ENCODE measurements around the gene AP2A1. TPM values are rescaled to one million over a fixed set of nuclear protein-coding genes. Genes with fewer than 3 reads are reported as not detected.
A peak's percentile ranks its signal among the peaks of the same experiment; 100 is the strongest.

AP2A1 gene
- total RNA-seq, 1 donor from 2014 or later = 168 TPM

GRCh38 chr19:49799798-49800376, 33.1 kb downstream of the AP2A1 start:
- Histone ChIP-seq H3K9ac (ENCODE audit: low read length) (no peak overlapping the region), H3K9me3 (ENCODE audit: insufficient read depth, low read depth, low read length) (no peaks in the 10 kb centered on the region), H4K20me1 (ENCODE audit: insufficient read depth, low read length) (peaks cover 8% of the 10 kb centered on the region), H2AFZ (ENCODE audit: low read depth, low read length) (no peak overlapping the region), H3K27ac (ENCODE audit: low read depth, low read length) (no peak overlapping the region), H3K4me1 (ENCODE audit: insufficient read depth, low read length) (no peaks in the 10 kb centered on the region), H3K4me2 (ENCODE audit: low read length) (no peak overlapping the region), H3K79me2 (ENCODE audit: insufficient read depth, low read length) (no peaks in the 10 kb centered on the region), H3K36me3 (ENCODE audit: insufficient read depth, low read length) (peaks cover 28% of the 10 kb centered on the region), H3K27me3 (ENCODE audit: insufficient read depth, low read length) (no peaks in the 10 kb centered on the region), H3K4me3 (ENCODE audit: insufficient read depth, low read depth, low read length) (no peak overlapping the region)
- Mint-ChIP-seq H3K27me3 (ENCODE audit: low read depth, unreplicated experiment) (no peaks in the 10 kb centered on the region), H3K9me3 (ENCODE audit: unreplicated experiment) (no peaks in the 10 kb centered on the region), H3K36me3 (ENCODE audit: low read depth, unreplicated experiment) (peaks cover 36% of the 10 kb centered on the region), H3K4me1 (ENCODE audit: low read depth, unreplicated experiment) (peaks cover 2% of the 10 kb centered on the region), H3K27ac (ENCODE audit: unreplicated experiment) (no peak overlapping the region), H3K4me3 (ENCODE audit: unreplicated experiment) (no peak overlapping the region)
- FAIRE-seq = no peak
- TF ChIP-seq EZH2 (IDR thresholded peaks at IDR 0.05; ENCODE audit: insufficient read depth, low read length) = no peak
- DNase-seq (ENCODE audit: low read depth) = no peak

DNA sequence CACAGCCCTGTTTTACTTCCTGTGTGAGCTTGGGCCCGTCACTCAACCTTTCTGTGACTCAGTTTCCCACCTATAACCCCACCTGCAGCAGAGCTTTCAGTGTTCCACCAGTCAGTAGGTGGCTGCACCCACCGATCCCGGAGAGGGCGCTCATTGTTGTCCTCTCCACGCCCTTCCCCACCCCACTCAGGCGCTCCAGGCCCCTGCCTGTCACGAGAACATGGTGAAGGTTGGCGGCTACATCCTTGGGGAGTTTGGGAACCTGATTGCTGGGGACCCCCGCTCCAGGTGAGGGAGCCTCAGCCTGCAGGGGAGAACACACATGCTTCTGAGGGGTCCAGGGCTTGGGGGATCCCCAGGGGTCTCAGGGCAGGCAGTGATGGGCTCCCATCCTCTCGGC, 34.0 kb downstream of the AP2A1 start:
- no peak overlapping the region for H3K9ac ChIP-seq (ENCODE audit: low read length)
- H3K4me2 ChIP-seq (ENCODE audit: low read length) = no peak overlapping the region
- no peak overlapping the region for H3K27ac ChIP-seq (ENCODE audit: low read depth, low read length)
- H3K4me1 ChIP-seq (ENCODE audit: insufficient read depth, low read length) = no peaks in the 10 kb centered on the region
- H3K36me3 ChIP-seq (ENCODE audit: insufficient read depth, low read length) = peaks cover 28% of the 10 kb centered on the region
- FAIRE-seq (no peak), DNase-seq (ENCODE audit: low read depth) (no peak)
- no peaks in the 10 kb centered on the region for H3K9me3 ChIP-seq (ENCODE audit: insufficient read depth, low read depth, low read length)
- no peak overlapping the region for H2AFZ ChIP-seq (ENCODE audit: low read depth, low read length)
- H3K79me2 ChIP-seq (ENCODE audit: insufficient read depth, low read length) = no peaks in the 10 kb centered on the region
- no peak overlapping the region for H3K4me3 ChIP-seq (ENCODE audit: insufficient read depth, low read depth, low read length)
- H3K9me3 Mint-ChIP-seq (ENCODE audit: unreplicated experiment) = no peaks in the 10 kb centered on the region
- peaks cover 2% of the 10 kb centered on the region for H3K4me1 Mint-ChIP-seq (ENCODE audit: low read depth, unreplicated experiment)
- no peaks in the 10 kb centered on the region for H3K27me3 Mint-ChIP-seq (ENCODE audit: low read depth, unreplicated experiment)
- H3K27me3 ChIP-seq (ENCODE audit: insufficient read depth, low read length) = no peaks in the 10 kb centered on the region
- no peak overlapping the region for H3K27ac Mint-ChIP-seq (ENCODE audit: unreplicated experiment)
- TF ChIP-seq, protein P1, sequence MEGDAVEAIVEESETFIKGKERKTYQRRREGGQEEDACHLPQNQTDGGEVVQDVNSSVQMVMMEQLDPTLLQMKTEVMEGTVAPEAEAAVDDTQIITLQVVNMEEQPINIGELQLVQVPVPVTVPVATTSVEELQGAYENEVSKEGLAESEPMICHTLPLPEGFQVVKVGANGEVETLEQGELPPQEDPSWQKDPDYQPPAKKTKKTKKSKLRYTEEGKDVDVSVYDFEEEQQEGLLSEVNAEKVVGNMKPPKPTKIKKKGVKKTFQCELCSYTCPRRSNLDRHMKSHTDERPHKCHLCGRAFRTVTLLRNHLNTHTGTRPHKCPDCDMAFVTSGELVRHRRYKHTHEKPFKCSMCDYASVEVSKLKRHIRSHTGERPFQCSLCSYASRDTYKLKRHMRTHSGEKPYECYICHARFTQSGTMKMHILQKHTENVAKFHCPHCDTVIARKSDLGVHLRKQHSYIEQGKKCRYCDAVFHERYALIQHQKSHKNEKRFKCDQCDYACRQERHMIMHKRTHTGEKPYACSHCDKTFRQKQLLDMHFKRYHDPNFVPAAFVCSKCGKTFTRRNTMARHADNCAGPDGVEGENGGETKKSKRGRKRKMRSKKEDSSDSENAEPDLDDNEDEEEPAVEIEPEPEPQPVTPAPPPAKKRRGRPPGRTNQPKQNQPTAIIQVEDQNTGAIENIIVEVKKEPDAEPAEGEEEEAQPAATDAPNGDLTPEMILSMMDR (IDR thresholded peaks at IDR 0.05; ENCODE audit: insufficient read depth, low read depth, low read length) = no peak
- no peak overlapping the region for H3K4me3 Mint-ChIP-seq (ENCODE audit: unreplicated experiment)
- H4K20me1 ChIP-seq (ENCODE audit: insufficient read depth, low read length) = peaks cover 8% of the 10 kb centered on the region
- H3K36me3 Mint-ChIP-seq (ENCODE audit: low read depth, unreplicated experiment) = peaks cover 36% of the 10 kb centered on the region

DNA sequence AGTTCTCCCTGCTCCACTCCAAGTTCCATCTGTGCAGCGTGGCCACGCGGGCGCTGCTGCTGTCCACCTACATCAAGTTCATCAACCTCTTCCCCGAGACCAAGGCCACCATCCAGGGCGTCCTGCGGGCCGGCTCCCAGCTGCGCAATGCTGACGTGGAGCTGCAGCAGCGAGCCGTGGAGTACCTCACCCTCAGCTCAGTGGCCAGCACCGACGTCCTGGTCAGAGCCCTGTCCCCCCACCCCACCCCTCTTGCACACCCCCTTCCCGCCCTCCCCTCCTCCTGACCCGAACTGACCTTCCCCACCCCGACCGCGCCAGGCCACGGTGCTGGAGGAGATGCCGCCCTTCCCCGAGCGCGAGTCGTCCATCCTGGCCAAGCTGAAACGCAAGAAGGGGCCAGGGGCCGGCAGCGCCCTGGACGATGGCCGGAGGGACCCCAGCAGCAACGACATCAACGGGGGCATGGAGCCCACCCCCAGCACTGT, 34.6 kb downstream of the AP2A1 start:
- FAIRE-seq = no peak
- no peaks in the 10 kb centered on the region for H3K27me3 ChIP-seq (ENCODE audit: insufficient read depth, low read length)
- H3K79me2 ChIP-seq (ENCODE audit: insufficient read depth, low read length) = no peaks in the 10 kb centered on the region
- no peak overlapping the region for H3K27ac ChIP-seq (ENCODE audit: low read depth, low read length)
- Mint-ChIP-seq H3K9me3 (ENCODE audit: unreplicated experiment) (no peaks in the 10 kb centered on the region), H3K4me1 (ENCODE audit: low read depth, unreplicated experiment) (peaks cover 2% of the 10 kb centered on the region), H3K27me3 (ENCODE audit: low read depth, unreplicated experiment) (no peaks in the 10 kb centered on the region), H3K4me3 (ENCODE audit: unreplicated experiment) (no peak overlapping the region), H3K27ac (ENCODE audit: unreplicated experiment) (no peak overlapping the region), H3K36me3 (ENCODE audit: low read depth, unreplicated experiment) (peaks cover 40% of the 10 kb centered on the region)
- H3K4me3 ChIP-seq (ENCODE audit: insufficient read depth, low read depth, low read length) = no peak overlapping the region
- TF ChIP-seq, protein P1 (IDR thresholded peaks at IDR 0.05; ENCODE audit: insufficient read depth, low read depth, low read length) = no peak
- TF ChIP-seq EZH2 (IDR thresholded peaks at IDR 0.05; ENCODE audit: insufficient read depth, low read length) = no peak
- H3K9ac ChIP-seq (ENCODE audit: low read length) = no peak overlapping the region
- H3K36me3 ChIP-seq (ENCODE audit: insufficient read depth, low read length) = peaks cover 22% of the 10 kb centered on the region
- peaks cover 7% of the 10 kb centered on the region for H4K20me1 ChIP-seq (ENCODE audit: insufficient read depth, low read length)
- H3K9me3 ChIP-seq (ENCODE audit: insufficient read depth, low read depth, low read length) = no peaks in the 10 kb centered on the region
- no peak for DNase-seq (ENCODE audit: low read depth)
- H2AFZ ChIP-seq (ENCODE audit: low read depth, low read length) = no peak overlapping the region
- no peaks in the 10 kb centered on the region for H3K4me1 ChIP-seq (ENCODE audit: insufficient read depth, low read length)
- H3K4me2 ChIP-seq (ENCODE audit: low read length) = peak overlapping the region; percentile 90

All from astrocyte (in vitro differentiated cells and primary cell).